Measurements from ENCODE around the gene ATP2A2.
A peak's percentile ranks its signal among the peaks of the same experiment; 100 is the strongest.
"Not testable (repeated sequence)": the region's sequence is repeated elsewhere in the genome, so short reads cannot be mapped to it uniquely, and the experiment has no call there.

The ATP2A2 gene

GRCh38 chr12:110343736-110344555 is 62.9 kb downstream of the ATP2A2 start:
- no peak for DNase-seq

DNA sequence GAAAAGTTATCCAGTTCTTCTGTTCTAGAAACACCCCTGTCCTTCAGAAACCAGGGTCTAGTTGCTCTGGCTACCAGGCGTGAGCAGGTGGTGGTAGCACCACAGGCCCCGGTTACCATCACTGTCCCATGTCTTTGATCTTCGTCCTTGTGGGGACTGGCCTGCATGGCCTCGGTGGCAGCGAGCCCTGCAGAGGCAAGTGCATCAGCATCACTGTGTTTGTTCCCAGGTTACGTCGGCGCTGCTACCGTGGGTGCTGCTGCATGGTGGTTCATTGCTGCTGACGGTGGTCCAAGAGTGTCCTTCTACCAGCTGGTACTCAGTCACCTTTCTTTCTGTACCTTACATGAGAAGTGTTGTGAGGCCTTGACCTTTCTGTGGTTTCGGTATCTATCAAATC is 63.6 kb downstream of the ATP2A2 start:
- DNase-seq = no peak

DNA sequence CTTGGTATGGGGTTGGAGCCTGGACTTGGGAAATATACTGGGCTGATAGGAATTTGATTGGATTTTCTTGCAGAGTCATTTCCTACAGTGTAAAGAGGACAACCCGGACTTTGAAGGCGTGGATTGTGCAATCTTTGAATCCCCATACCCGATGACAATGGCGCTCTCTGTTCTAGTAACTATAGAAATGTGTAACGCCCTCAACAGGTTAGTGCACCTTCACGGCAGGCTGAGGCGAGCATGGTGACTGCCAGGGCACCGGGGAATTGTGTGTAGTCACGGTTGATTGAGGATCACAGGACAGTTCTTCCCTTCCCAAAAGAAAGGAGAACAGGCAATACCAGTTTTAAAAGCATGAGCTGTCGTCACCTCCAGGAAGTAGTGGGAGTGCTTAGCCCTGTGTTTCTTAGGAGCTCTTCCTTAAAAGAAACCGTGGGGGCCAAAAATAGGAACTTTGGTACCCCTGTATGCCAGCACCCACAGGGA is 64.2 kb downstream of the ATP2A2 start:
- no peak for DNase-seq

GRCh38 chr12:110345963-110346362 is 64.9 kb downstream of the ATP2A2 start:
- no peak for DNase-seq

DNA sequence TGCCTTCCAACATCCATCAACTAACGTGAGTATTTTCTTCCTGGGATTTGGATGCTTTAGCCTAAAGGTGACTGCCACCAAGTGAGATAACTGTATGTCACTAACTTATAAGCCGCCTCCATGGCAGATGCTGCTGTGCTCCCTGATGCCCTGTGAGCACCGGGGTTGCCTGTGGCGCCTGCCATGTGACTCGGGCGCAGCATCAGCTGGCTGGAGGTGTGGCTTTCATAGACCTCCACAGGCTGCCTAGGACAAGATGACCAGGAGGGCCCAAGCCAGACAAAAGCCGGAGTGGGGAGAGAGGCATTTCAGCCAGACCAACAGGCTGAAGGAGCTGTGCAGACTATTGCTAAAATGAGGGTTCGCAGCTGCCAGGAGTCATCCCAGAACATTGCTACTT is 66.7 kb downstream of the ATP2A2 start:
- no peak for DNase-seq

DNA sequence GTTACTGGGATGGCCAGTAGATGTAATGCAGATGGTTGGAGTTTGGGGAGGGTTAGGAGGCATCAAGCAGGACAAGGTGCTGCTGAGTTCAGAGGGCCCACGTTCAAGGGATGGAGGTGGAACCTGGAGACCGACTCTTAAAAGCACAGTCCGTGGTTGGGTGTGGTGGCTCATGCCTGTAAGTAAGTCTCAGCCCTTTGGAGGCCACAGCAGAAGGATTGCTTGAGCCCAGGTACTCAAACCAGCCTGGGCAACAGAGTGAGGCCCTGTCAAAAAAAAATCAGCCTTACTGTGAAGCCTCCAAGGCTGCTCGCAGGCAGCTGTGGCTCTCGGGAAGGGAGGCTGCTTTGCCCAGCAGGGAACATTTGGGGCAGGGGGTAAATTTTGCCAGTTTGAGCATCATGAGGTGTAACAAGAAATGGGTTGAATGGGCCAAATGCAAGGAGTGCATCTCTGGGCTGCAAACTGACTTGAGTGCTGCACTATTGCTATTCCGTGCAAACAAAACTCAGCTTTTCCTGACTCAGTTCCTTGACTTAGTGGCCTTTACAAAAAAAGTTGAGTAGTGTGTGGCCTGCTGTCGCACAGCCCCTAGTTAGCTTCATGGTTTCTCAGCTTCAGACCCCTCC is 67.5 kb downstream of the ATP2A2 start:
- no peak for DNase-seq

DNA sequence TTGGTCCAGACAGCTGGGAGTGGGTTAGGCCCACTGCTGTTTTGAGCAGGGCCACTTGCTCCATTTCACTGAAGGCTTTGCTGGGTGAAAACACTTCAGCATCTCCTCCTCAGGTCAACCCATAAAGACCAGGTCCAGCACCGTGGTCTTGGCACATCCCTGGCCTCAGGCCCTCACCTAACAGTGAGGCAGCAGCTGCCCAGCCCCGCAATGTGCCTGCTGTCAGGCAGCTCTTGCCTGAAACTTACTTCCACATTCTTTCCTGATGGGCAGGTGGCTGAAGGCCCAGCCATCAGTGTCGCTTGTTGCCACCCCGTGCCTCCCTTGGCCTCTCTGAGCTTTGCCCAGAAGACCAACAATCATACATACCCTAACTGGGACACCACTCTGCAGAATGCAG is 68.0 kb downstream of the ATP2A2 start:
- no peak for DNase-seq

- no peak for DNase-seq
These were observed 68.6 kb downstream of the ATP2A2 start for GRCh38 chr12:110349514-110350151.

DNA sequence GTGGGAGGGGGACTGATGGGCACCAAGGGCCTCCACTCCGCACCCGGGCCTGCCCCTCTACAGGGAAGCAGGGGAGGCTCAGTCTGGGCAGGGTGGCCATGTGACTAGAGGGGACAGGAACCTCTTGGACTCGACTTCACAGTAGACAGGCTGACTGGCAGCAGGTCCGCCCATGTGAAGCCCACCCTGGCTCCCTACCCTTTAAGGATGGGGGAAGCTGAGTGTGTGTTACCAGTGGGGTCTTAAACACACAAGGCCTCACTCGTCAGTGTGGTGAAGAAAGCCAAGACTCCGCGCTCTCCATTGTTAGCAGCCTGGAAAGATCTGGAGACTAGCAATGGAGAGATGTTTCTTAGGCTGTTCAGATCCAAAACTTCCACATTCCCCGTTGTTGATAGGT is 70.1 kb downstream of the ATP2A2 start:
- no peak for DNase-seq

- DNase-seq = no peak
These were observed 71.4 kb downstream of the ATP2A2 start for GRCh38 chr12:110352401-110352800.

- DNase-seq = no peak
These were observed 72.3 kb downstream of the ATP2A2 start for GRCh38 chr12:110353211-110353965.

- DNase-seq = no peak
These were observed 73.2 kb downstream of the ATP2A2 start for GRCh38 chr12:110354172-110354780.

DNA sequence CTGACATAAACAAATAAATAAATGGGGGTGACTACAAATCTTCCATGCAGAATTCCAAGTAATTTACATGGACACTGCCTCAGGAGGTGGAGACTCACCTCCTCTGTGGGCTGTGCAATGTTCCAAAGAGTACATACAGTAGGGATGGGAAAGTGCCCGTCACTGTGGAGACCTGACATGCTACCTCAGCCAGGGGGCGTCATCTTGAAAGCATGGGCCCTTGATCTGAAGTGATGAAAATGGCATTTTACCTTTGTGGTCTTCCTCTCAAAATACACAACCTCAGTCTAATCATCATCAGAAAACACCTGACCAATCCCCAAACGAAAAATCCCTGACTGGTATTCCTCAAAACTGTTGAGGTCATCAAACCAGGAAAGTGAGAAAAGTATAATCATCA is 74.0 kb downstream of the ATP2A2 start:
- peak; percentile 13 for DNase-seq

DNA sequence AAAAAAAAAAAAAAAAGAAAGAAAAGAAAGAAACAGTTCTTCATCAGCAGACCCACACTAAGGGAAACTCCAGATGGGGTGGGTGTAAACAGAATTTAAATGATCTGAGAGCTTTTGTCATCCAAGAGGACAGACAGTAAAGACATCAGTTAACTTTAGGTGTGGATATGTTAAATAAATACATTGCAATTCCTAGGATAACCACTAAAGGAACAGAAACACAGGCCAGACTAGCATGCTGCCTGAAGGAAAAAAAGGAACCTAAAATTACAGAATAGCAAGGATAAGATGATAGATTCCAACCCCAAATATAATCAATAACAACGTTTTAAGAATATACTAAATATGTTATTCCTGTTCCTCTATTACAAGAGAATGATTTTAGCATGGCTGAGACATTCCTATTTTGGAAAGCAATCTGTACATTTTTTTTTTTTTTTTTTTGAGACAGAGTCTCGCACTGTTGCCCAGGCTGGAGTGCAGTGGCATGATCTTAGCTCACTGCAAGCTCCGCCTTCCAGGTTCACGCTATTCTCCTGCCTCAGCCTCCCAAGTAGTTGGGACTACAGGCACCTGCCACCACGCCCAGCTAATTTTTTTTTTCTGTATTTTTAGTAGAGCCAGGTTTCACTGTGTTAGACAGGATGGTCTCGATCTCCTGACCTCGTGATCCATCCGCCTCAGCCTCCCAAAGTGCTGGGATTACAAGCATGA is 77.5 kb downstream of the ATP2A2 start:
- DNase-seq = not testable (repeated sequence)

DNA sequence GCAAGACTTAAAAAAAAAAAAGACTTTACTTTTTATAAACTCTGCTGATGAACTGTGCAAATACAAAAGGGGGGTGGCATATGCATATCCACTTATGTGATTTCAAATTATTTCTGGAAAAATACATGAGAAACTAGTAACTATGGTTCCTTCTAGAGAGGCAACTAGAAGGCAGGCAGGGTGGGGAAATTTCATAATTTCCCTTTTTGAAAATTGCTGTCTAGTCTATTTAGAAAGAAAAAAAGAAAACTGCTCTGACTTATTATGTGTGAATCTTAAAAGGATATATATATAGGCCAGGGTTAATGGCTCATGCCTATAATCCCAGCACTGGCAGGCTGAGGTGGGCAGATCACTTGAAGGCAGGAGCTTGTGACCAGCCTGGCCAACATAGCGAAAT is 80.2 kb downstream of the ATP2A2 start:
- DNase-seq = no peak

GRCh38 chr12:110365489-110366320 is 84.7 kb downstream of the ATP2A2 start:
- no peak for DNase-seq

DNA sequence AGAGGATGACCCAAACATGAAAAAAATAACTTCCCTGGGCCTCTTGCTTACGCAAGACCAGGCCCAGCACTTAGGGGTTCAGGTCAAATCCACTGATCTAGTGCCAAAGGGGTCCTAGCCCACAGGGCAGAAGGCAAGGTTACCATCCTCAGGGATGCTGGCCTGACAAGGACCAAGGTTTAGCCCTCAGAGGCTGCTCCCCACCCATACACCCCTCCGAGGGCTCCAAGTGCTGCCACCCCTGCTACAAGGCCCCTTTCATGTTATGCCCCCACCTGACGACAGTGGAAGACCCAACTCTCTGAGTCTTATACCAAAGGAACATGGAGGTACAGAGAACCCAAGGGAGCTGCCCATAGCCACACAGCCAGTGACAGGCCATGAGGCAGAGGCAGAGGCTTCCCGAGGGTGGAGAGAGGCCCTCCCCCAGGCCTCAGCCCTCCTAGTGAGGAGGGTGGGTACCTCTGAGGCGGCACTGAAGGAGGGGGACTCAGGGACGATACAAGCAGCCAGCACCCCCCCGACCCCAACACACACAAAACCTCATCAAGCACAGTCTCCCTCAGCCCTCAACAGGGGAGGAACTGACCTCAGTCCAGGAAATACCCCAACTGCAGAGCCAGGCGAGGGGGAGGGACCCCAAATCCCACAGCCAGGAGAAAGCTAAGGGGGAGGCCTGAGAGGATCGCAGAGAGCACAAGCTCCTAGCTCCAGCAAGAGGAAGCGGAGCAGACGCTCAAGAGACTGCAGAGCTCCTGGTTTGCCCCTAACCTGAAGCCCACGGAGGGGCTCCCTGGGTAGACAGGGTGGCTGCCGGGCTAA is 85.5 kb downstream of the ATP2A2 start:
- DNase-seq = no peak

GRCh38 chr12:110367181-110367864 is 86.3 kb downstream of the ATP2A2 start:
- DNase-seq = peak; percentile 71

DNA sequence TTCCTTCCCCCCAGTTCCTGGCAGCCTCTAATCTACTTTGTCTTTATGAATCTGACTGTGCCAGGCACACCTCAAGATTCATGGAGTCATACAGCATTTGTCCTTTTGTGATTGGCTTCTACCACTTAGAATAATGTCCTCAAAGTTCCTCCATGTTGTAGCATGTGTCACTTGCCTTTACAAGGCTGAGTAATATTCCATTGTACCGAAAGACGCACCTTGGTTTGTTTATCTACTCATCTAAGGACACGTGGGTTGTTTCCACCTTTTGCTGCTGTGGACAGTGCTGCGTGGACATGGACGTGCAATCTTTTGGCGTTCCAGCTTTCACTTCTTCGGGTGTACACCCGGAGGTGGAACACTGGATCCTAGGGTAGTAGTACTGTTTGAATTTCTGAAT is 88.9 kb downstream of the ATP2A2 start:
- no peak for DNase-seq

All from NCI-H1694 (cell line).